Inflammatory macrophage (primary cell): ENCODE results near the gene CD300LF.

Source experiments
- DNase-seq, 2 donors: peaks; one replicate each; pipeline ENCODE4 v3.0.0-alpha.2; 2020 to 2022

Gene CD300LF

GRCh38 chr17:74745548-74746177 lies 32.9 kb upstream of the CD300LF start:
- no peak for DNase-seq

- DNase-seq: peak; percentile 75 to 79
Observed at GRCh38 chr17:74744714-74745547, 32.2 kb upstream of the CD300LF start.

GRCh38 chr17:74744349-74744713 lies 31.6 kb upstream of the CD300LF start:
- DNase-seq: no peak

GRCh38 chr17:74743755-74744154 lies 31.0 kb upstream of the CD300LF start:
- no peak for DNase-seq

- no peak for DNase-seq
Observed at GRCh38 chr17:74742978-74743545, 30.3 kb upstream of the CD300LF start.

- peak; percentile 36 to 43 for DNase-seq
Observed at GRCh38 chr17:74742153-74742515, 29.4 kb upstream of the CD300LF start.

- no peak for DNase-seq
Observed at GRCh38 chr17:74740641-74741387, 28.1 kb upstream of the CD300LF start.

- peak; percentile 29 to 48 for DNase-seq
Observed at GRCh38 chr17:74740173-74740572, 27.4 kb upstream of the CD300LF start.

GRCh38 chr17:74739227-74739831 lies 26.6 kb upstream of the CD300LF start:
- no peak for DNase-seq

- peak in 1 of 2 donors; percentile 40 for DNase-seq
Observed at GRCh38 chr17:74738051-74738996, 25.6 kb upstream of the CD300LF start.

- peak; percentile 55 to 67 for DNase-seq
Observed at GRCh38 chr17:74737299-74738050, 24.8 kb upstream of the CD300LF start.

- peak; percentile 62 to 64 for DNase-seq
Observed at GRCh38 chr17:74736513-74737298, 24.0 kb upstream of the CD300LF start, which contains the start of gene RAB37. TSS of gene RAB37 (plus strand) at chr17:74737256. CDS start at chr17:74737273, 17 bp downstream.

- no peak for DNase-seq
Observed at GRCh38 chr17:74734256-74734655, 21.5 kb upstream of the CD300LF start.

GRCh38 chr17:74733365-74734122 lies 20.8 kb upstream of the CD300LF start:
- DNase-seq: no peak

GRCh38 chr17:74732042-74732867 lies 19.5 kb upstream of the CD300LF start:
- no peak for DNase-seq

- DNase-seq: no peak
Observed at GRCh38 chr17:74731347-74731605, 18.6 kb upstream of the CD300LF start.

- peak in 1 of 2 donors; percentile 34 for DNase-seq
Observed at GRCh38 chr17:74730491-74731346, 18.0 kb upstream of the CD300LF start.
